CD4-positive, alpha-beta T cell treated with Interleukin-17A for 4 hours (primary cell): ENCODE results near the gene RAPGEF3.
A peak's percentile ranks its signal among the peaks of the same experiment; 100 is the strongest.

Experiments used
- DNase-seq: peaks from one replicate; pipeline ENCODE4 v3.0.0-alpha.2; 2020; ENCODE audit warnings: mixed read lengths

The RAPGEF3 gene

DNA sequence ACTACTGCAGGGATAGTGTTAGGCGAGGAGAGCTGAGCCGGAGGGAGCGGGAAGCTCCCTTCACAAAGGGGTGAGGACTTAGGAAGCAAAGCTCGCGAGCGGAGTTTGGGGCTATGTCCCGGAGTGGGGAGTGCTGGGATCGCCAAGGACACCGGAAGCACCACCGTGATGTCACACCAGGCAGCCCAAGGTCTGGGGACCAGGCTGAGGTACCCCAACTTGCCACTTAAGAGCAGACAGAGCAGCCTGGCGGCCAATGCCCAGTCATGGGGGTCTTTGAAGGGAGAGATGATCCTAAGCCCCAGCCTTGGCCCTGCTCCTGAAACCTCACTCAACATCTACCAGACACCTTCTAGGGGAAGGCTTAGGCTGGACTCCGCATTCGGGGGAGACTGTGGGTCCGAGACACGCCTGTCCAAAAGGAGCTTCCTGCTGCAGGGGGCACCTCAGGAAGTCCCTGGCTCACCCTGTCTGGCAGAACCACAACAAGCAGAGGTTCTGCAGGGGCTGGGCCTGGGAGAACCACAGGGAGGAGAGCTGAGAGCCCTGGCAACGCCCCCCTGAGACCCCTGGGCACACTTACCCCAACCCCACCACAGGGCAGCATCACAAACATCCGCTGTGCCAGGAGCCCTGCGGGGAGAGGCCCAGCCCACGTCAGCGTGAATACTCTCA, 32.1 kb upstream of the RAPGEF3 start:
- DNase-seq, result no peak

DNA sequence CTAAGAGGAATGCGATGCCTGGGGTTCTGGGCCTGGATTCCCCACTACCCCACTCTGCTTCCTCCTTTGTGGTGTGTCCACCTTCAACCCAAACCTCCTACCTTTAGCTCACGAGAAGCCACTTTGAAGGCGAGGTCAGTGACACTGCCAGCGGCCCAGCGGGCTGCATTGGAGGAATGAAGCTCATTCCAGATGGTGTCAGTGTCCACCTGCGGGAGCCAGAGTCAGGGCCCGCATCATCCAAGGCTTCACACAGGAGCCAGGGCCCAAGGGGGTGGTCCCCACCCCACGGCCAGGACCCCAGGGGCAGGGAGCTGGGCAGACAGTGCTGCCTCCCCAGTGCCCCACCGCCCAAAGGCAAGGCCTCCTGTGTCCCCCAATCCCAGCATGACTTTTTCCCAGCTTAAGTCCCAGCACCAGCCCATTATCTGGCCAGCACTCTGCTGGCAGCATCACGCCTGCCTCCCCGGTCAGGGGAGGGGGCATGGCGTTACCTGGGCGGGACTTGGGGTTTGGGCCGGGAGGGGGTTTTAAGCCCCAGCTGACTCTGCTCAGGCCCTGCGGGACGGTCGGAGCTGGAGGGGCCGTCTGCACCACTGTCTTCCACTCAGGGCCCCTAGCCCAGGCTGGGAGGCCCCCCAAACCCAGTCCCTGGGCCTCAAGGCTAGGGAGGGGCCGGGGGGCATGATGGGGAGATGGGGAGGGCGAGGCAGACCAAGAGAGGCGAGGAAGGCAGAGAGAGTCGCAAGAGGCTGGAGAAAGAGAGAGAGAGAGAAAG, 31.2 kb upstream of the RAPGEF3 start:
- no peak for DNase-seq

DNA sequence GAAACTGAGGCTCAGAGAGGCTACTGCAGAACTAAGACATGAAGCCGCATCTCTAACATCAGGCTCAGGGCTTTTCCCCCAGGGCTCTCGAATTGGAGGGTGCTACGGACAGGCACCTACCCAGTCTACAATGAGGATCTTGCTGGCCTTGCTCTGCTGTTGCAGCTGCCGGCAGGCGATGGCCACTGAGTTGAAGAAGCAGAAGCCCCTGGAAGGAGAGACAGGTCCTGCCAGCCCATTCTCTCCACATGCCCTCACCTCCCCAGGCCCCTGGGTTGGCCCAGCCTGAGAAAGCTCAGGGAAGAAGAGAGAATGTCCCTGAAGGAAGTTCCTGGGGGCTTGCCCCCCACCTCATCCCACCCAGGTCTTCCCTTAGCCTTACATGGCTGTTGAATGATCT, 30.5 kb upstream of the RAPGEF3 start:
- no peak for DNase-seq

DNA sequence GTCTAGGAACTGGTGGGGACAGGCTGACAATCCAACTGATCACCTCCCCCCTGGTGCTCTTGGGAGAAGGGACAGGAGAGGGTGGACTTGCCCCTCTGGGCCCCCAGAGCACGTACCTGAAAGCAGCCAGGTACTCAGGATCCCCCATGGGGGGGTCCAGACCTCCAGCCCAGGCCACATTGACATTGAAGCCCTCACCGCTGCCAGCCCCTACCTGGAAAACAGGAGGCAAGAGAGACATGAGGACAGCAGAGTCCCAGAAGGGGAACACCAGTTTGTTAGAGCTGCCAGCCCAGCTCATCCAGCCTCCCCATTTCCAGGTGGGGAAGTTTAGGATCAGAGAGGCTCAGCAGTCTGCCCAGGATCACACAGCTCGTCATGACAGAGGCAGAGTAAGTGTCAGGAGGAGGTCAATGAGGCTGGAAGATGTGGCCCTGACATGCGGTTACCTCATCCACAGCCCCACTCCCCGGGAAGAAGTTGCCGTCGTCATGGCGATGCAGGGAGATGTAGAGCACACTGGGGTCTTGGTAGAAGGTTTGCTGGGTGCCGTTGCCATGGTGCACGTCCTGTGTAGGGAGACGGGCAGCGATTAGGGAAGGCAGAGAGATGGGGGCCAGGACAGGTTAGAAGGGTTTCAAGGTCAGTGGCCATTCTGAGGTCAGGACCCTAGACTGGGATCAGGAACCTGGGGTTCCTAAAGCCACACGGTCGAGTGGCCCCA, 29.1 kb upstream of the RAPGEF3 start:
- no peak for DNase-seq

DNA sequence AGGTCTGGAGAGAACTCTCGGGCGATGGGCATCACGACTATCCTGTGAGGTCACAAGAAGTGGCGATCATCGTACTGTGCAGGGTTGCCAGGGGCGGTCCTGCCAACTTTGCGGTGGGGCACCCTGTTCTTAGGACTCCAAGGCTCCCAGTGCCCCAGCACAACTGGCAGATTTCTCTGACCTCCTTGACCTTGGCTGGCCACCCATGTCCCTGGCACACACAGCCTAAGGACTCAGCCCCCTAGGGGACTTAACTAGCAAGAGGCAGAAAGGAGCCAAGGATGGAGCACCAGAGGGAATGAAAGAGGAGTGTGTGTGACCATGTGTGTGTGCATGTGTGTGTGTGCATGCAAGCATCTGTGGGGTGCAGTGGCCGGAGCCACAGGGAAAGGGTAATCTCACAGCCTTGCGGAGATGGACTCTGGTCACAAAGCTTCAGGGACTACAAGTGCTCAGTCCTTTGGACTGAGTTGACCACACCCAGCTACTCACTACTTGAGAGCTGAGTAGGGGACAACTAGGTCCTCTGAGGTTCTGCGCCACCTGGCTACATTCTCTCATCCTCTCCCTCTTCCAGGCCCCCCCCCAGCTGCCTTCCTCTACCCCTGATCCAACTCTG, 28.1 kb upstream of the RAPGEF3 start:
- no peak for DNase-seq

DNA sequence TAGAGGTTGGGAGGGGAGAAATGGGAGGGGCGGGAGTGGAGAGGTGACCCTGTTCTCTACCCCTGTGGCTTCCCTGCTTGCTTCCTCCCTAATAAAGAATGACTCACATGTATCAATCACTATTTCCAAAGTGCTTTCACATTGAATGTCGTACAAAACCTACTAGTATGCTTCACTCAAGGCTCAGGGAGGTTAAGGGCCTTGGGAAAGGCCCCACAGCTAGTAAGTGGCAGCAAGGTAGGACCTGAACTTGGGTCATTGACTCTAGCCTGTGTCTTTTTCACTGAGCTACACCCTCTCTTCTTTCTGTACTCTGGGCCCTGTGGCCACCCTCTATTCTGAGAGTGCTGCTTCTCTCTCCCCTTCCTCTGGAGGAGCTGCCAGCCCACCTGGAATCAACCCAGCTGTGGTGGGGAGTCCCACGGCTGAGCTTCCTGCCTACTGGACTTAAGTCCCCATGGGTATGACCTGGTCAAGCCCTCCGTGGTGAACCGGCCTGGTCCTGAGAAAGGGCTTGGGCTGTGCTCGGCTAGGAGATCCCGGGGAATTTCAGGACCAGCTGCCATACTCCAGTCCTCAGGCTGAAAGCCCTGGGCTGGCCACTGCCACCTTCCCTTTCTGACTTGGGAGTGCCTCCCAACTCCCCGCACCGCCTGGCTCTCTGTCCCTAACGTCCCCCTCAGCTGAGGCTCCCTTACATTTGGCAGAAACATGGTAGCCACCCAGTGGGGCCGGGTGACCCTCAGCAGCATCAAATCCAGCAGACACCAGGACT, 27.4 kb upstream of the RAPGEF3 start:
- DNase-seq, result no peak

DNA sequence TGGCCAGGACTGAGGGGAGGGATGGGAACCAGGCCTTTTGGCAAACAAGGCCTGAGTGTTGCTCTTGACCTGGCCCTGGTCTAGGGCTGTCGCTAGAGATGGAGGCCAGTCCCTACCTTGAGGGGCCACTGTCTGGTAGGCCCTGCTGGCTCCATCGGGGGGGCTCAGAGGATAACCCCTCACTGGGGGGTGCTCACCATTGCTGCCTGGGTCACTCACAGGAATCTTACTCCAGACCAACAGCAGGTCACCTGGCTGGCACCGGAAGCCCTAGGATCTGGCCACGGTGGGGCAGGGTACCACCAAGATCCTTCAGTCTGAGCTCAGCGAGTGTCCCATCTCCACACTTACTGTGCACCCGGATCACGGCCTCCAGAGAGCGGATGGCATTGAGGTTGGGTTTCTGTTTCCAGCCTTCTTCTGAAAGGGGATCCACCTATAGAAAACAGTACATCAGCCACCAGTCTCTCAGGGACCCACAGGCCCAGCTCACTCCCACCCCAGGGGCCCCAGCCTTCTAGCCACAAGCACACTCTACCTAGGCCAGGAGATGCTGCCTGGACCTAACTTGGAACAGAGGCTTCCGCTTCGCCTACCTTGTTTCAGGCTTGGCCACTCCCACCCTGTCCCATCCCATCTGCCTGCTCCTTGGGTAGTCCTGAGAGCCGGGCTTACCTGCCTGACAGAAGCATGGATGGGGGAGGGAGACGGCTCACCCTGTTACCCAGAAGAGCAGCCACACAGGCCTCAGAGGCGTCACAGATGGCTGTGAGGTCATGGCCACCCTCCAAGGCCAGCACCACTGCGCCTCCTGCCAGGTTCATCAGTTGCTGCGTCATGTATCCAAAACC, 26.6 kb upstream of the RAPGEF3 start:
- DNase-seq, result no peak

DNA sequence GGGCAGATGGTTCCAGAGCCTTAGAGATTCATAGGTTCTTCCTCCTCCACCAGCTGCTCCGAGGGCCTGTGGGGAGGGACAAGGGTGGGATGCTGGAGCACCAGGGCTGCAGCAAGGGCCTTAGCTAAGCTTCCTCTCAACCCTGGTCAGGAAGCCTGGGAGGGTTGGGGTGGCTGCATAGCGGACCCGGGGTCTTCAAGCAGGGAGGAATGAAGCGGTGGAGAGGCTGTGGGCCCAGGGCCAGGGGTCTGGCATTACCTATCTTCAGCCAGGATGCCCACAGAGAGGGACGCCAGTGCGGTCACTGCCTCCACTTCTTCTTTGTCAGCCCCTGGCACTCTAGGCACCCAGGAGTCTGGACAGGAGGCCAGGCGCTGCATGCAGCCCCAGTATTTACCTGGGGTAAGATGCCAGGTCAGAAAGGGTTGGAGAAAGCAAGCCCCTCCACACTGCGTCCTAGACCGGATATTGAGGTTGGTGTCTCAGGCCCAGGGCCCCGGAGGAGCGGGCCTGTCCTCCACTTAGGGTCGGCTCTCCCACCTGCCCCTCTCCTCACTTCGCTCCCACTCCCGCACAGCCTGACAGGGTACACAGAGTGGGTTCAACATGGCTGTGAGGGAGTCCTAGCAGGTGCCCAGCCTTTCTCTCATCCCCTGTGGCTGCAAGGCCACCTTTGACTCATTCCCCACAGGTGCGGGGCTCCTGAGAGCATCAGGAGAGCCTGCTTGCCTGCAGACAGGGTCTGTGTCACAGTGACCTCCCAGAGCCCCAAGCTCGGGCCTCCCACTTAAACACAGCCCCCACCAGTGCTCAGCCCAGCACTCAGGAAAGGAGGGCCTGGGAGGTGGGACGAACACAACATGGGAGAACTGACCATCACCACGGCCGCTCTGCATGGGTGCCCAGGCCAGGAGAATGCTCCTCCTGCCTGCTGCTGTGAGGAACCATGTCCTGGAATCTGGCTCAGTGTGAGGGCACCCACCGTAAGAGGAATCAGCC, 25.4 kb upstream of the RAPGEF3 start:
- no peak for DNase-seq

DNA sequence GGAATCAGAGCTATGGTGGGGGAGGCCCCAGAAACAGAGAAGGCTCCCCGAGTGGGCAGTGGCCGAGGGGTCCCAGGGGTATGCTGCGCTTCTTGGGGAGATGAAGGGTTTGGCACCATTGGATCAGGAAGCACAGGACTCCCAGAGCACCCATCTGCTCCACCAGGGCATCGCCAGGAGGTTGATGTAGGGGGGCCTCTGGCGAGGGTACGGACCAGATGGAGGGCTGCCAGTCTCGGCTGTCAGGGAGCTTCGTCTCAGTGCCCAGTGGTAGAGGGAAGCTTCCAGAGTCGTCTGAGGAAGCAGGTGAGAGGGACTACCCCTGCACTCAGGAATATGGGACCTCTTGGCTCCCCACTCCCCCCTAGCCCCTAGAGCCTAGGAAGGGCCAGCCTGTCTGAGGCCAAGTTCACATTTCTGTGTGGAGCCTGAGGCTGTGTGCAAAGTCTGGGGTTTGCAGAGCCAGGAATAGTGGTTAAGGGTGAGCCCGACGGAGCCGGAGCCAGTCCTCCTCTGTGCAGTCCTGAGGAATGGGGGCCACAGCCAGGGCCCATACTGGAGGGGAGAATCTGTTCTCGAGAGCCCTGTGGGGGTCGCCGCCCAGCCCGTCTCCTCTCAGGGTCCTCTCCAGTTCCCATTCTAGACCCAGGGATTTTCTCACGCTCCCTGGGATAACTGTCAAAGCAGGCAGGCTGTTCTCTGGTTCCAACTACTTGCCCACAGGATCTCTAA, 24.5 kb upstream of the RAPGEF3 start:
- no peak for DNase-seq

DNA sequence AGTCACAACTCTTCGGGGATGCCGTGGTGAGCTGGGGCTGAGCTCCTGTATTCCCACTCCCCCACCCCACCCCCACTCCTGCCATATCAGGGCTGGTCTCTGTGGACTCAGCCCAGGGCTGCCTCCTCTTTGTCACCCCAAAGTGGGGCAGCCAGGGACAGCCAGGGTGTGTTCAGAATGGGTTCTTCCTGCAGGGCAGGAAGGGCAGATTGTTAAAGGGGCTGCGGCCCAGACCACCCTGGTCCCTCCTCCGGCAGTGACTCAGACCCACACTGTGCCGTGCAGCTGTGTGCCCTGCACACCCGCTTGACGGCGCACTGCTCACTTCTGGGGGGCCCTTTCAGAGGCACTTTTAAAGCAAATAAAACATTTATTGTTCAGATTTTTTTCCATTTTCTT, 23.7 kb upstream of the RAPGEF3 start:
- DNase-seq, result no peak

DNA sequence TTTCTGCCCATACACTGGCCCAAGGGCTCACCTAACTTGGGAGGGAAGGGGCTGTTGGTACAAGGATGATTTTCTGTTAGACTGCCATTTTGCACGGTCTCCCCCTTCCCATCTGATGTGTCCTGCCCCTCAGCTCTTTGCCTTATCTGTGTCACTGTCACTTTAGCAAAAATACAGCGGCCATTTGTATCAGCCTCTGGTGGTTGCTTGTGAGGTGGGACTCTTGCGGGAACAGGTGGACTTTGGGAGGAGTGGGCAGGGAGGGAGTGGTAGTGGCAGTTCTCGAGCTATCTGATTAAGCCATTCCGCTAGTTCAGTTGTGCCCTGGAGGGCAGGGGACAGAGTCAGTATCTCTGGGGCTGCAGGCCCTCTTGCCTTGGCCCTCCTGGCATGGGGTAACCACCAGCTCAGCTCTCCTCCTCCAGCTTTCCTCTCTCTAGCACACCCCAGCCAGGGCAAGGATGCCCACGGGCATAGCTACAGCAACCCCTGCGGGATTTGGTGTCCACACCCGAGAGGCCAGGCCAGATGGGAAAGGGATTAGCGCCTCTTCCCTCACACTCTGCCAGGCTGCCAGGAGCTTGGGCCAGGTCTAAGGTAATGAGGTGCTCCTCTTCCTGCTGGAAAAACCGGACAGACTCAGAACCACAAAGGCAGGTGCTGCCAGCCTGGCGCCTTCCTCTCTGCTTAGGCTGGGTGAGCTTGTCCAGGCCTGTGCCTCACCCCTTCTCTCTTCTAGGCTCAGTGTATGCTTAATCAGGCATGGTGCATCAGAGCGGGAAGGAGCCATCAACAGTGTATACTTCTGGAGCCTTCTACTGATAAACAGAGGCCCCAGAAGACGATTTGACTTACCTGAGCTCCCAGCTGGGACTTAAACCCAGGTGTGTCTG, 23.0 kb upstream of the RAPGEF3 start:
- no peak for DNase-seq

DNA sequence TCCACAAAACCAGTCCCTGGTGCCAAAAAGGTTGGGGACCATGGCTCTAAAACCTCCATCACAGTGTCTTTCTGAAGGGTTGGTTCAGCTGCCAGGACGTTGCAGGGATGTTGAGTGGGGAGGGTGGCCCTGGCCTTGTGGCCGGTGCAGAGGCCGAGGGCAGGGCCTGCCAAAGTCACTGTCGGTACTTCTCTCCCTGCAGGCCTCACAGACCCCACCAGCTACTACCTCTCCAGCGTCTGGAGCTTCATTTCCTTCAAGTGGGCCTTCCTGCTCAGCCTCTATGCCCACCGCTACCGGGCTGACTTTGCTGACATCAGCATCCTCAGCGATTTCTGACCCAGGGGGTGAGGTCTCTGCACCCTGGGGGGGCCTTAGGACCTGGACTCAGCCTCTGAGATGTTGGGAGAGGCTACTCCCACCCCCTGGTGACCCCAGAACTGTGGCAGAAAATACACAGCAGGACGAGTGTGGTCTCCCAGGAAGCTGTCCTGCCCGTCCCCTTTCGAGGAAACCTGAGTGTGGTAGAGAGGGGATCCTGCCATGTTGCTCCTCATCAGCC, 21.3 kb upstream of the RAPGEF3 start:
- DNase-seq, result no peak

DNA sequence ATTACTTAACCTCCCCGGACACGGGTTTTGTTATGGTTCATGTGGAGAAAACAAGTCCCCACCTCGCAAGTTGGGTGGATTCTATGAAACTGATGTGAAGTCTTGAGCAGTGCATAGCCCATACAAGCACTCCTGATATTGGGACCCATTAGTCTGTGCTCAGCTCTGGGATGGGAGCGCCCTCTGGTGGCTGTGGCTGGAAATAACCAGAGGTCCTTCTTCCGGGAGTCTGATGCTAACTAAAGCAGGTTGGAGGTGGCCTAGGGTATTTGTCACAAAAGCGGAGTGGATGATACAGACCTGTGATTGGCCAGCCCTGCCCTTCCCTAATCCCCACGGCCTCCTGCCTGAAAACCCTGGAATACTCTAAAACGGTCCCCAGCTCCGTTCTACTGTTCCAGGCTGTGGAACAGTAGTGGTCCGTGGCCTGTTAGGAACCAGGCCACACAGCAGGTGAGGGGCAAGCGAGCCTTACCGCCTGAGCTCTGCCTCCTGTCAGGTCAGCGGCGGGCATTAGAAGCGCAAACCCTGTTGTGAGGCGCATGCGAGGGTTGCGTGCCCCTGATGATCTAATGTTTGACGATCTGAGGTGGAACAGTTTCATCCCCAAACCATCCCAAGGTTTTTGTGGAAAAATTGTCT, 20.7 kb upstream of the RAPGEF3 start:
- peak; percentile 95 for DNase-seq

DNA sequence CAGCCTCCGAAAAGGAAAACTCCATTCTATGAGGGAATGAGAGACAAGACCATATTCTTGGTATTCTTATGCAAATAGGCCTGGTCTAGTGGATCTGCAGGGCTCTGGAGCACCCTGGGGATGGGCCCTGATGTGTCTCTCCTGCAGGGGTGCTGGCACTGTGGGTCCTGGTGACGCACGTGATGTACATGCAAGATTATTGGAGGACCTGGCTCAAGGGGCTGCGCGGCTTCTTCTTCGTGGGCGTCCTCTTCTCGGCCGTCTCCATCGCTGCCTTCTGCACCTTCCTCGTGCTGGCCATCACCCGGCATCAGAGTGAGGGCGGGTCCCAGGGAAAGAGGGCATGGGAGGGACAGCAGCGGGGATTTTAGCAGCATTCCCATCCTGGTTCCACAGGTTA, 20.2 kb upstream of the RAPGEF3 start:
- DNase-seq, result no peak

DNA sequence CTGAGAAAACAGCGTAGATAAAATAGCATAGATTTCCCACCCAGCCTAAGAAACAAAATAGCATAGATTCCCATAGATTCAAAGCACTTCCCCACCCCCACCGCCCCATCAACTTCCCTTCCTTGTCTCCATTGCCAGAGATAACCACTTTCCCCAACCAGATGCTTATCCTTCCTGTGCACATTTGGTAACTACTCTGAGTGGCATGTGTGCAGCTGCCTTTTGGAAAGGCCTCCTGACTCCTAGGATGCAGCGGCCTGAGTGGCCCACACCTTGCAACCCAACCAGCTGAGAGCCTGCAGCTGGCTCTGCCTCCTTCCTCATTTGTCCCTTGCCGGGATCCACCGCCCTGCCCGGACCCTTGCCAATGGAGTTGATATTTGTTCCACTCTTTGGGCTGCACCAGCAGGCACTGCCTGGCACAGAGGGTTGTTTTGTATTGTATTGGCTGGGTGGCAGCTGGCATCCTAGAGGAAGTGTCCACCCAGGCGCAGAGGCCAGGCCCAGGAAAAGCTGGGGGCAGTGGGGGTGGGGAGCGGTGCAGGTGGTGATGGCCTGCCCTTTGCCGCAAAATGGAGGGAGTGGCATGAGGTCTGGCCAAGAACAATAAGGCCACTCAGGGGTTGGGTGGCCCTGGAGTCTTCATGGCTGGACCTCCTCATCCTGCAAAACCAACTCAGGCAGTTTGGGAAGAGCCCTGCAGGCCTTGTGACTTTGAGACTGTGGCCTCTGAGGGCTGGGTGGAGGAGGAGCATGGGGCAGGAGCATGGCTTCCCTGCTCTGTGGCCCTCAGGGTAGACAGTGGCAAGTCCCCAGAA, 19.3 kb upstream of the RAPGEF3 start:
- DNase-seq, result no peak

DNA sequence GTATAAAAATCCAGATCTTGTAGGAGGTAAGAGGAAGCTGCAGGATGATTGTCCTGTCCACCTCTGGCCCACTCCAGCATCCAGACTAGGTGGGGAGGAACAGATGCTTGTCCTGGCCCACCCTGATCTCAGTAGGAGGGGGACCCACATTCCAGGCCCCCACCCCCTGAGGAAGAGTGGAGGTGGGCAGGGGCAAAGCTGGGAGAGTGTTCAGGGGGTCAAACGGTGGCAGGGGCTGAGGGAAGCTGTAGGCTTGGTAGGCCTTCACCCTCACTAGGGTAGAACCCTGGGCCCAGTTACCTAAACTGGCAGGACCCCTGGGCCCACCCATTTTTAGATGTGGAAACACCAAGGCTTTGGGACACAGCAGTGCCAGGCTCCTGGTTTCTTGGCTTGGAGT, 18.5 kb upstream of the RAPGEF3 start:
- DNase-seq, result no peak
